Measurements from ENCODE around the gene ABCC5.
A peak's percentile ranks its signal among the peaks of the same experiment; 100 is the strongest.

ABCC5 gene

DNA sequence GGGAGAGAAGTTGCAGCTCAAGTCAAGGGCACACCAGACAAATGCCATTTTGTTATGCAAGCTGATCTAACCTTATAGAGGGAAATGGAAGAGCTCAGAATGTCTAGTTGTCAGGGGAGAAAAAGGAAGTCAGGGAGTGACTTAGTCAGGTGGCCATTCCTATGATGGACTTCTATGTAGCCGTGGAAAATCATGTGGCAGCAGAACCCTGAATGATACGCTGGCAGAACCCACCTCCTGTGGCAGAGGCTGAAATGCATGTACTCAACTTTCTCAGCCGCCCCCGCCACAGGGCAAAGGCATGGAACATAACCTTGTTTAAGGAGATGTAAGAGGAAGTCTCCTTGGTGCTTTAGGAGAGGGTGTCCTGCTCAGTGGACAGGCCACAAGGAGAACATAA is 95.3 kb downstream of the ABCC5 start:
- no peak for DNase-seq (ENCODE audit: low spot score)

DNA sequence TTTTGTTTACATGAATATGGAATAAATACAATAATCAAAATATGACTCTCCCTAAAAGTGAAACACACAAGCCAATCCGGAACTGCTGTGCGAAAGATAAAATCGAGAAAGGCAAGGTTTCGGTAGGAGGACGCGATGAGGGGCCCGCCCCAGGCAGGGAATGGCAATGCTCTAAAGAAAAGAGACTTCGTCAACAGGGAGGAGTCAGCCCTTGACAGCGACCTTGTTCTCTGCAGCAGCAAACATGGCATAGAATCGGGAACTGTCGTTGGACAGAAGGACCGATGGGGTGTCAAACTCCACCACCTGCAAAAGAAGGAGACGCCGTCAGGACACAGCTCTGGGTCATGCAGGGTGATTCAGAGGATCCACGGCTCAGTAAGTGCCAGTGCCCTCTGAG is 96.6 kb downstream of the ABCC5 start:
- DNase-seq (ENCODE audit: low spot score), result no peak

DNA sequence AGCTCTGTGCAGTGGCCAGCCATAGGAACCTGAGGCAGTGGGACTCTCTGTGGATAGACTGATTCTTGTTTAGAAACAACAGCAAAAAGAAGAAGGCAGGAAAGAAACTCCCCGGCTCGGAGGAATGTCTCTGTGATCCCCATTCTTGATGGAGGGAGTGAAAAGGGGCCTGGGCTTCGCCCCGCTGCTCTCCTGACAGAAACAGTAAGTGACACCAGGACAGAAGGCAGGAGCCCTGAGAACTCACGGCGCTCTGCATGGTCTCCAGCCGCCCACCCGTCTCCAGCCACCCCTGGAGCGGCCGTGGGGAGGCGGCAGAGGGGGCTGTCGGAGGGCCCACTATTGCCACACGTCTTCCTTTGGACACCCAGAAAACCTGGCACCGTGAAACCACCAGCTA is 97.3 kb downstream of the ABCC5 start:
- no peak for DNase-seq (ENCODE audit: low spot score)

GRCh38 chr3:183918178-183918577 is 99.5 kb downstream of the ABCC5 start:
- DNase-seq (ENCODE audit: low spot score), result no peak

DNA sequence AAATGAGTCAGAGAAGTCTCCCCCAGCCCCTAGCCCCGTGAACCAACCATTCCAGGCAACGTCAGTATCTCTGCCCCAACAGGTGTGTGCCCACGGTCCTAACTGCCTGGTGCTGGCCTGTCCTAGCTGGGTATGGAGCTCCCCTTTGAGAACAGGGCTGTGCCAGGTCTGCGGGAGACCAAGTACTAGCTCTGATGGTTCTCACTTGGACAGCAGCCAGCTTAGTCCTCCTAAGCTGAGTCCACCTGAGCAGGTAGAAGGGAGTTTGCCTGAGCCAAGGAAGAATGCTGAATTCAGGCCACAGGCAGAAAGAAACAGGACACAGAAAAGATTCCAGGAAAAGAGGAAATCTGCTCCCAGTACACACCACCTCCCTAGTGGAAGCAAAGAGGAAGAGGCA is 99.9 kb downstream of the ABCC5 start:
- DNase-seq (ENCODE audit: low spot score), result no peak

DNA sequence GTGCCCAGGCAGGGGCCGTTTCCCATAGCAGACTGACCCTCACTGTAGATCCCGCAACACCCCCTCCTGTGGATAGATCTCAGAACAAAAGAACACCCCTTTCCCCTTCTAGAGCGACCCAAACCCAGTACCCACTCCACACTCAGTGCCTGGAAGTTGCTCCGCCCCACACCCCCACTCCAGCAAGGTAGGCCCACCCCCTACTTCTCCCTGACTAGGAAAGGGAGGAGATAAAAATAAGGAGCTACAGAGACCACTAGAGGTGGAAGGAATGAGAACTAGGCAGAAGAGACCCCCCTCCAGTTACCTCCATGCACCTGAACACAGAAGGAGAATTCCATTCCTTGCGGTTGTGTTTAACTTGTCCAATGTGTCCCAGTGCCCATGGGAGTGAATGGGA is 102.8 kb downstream of the ABCC5 start:
- no peak for DNase-seq (ENCODE audit: low spot score)

- no peak for DNase-seq (ENCODE audit: low spot score)
Observed at GRCh38 chr3:183913580-183913920, 104.1 kb downstream of the ABCC5 start.

DNA sequence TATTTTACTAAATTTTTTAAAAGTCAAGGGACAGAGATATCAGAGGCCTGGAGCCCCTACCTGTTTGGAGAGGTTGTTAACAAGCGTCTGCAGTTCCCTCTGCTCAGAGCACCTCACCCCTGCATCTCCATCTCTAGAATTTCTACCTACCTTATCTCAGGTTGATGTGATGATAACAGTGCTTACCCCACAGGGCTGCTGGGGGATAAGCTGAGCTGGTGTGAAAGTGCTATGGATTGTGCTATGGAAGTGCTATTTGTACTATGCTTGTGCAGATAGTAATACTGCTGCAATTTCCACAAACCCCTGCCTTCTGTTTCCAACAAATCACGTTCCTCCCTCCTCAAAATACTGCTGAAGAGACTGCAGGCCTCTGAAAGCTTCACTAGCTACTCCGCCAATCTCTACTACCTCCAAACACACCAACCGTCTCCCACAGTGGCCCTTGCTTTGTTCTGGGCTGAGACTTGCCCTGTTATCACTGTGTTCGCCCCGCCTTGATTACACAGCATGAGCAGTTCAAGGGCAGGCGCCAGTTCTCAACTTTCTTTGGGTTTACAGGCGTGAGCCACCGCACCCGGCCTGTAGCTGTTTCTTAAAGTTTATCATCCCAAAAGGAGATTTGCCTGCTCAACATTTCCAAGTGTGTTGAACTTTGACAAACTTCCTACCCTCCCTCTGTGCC is 104.6 kb downstream of the ABCC5 start:
- peak; percentile 32 for DNase-seq (ENCODE audit: low spot score)

DNA sequence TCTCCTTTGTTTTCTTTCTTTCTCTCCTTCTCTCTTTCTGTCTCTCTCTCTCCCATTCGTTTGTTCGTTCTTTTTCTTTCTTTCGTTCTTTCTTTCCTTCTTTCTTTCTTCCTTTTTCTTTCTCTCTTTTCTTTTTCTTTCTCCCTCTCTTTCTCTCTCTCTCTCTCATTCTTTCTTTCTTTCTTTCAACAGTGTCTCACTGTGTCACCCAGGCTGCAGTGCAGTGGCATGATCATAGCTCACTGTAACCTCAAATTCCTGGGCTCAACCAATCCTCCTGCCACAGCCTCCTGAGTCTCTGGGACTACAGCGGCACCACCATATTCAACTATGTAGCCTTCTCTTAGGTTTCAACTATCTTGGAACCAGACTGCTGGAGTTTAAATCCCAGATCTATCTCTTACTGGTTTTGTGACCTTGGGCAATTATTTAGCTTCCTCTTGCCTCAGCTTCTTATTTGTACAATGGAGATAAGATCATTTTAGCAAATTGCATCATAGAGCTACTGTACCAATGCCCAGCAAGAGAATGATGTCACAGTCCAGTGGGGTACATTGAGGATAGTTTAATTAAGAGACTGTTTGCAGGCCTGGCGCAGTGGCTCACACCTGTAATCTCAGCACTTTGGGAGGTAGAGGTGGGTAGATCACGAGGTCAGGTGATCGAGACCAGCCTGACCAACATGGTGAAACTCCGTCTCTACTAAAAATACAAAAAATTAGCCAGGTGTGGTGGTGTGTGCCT is 105.7 kb downstream of the ABCC5 start:
- peak; percentile 53 for DNase-seq (ENCODE audit: low spot score)

DNA sequence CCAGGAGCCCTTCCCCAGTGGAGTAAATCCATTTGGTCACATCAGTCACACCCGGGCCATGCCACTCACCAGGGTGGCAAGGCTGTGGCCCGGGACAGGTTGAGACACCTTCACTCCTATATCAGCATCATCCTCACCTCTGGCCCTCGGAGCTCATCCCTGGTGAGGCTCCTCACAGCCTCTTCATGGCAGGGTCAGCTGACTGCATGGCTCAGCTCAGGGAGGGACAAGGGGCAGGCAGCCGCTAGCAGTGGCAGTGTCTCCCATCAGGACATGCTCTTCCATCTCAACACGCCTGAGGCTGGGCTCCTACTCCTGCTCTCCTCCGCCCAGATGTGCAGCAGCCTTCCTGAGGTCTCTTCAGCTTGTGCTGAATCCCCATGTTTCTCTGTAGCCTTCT is 106.6 kb downstream of the ABCC5 start:
- no peak for DNase-seq (ENCODE audit: low spot score)

GRCh38 chr3:183909030-183909600 is 108.6 kb downstream of the ABCC5 start:
- no peak for DNase-seq (ENCODE audit: low spot score)

GRCh38 chr3:183907911-183908331 is 109.8 kb downstream of the ABCC5 start:
- no peak for DNase-seq (ENCODE audit: low spot score)

DNA sequence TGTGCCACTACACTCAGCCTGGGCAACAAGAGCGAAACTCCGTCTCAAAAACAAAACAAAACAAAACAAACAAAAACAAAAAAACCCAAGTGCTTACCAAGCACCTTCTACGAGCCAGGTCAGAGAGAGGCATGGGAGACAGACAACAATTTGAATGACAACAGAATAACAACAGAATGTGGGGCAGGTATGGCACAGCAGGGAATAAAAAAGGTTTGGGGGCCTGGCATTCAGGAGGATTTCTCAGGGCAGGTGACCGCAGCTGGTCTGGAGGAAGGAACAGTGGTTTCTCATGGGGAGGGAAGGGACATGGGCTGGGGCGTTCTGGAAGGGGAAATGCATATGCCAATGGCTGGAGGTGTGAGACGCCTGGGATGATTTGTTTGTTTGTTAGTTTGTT is 110.5 kb downstream of the ABCC5 start:
- DNase-seq (ENCODE audit: low spot score), result no peak

DNA sequence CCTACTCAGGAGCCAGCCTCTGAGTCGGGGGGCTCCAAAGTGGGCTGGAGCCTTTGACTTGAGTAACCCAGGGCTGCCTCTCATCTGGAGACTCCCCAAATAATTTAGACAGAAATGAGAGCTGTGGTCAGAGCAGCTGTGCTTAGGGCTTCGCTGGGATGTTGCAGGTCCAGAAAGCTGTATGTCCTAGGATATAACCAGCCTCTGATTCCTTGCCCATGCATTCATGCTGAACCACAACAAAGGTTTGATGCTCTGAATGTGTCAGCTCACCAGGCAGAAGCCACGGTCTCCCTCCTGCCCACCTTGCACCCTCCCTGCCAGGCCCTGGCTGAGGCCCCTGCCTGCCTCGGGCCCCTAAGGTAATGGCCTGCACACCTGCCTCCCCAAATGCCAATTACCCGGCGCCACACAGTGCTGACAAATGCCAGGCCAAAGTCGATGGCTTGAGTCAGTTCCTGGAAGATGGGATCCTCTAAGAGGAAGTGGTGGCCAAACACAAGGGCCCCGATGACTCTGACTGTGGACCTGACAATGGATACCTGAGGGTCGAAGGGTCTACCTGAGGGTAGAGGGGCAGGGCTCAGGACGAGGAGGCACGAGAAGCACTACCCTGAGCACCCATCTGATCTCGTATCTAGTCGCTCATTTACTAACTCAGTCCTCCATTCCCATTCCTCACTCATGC is 111.3 kb downstream of the ABCC5 start:
- no peak for DNase-seq (ENCODE audit: low spot score)

DNA sequence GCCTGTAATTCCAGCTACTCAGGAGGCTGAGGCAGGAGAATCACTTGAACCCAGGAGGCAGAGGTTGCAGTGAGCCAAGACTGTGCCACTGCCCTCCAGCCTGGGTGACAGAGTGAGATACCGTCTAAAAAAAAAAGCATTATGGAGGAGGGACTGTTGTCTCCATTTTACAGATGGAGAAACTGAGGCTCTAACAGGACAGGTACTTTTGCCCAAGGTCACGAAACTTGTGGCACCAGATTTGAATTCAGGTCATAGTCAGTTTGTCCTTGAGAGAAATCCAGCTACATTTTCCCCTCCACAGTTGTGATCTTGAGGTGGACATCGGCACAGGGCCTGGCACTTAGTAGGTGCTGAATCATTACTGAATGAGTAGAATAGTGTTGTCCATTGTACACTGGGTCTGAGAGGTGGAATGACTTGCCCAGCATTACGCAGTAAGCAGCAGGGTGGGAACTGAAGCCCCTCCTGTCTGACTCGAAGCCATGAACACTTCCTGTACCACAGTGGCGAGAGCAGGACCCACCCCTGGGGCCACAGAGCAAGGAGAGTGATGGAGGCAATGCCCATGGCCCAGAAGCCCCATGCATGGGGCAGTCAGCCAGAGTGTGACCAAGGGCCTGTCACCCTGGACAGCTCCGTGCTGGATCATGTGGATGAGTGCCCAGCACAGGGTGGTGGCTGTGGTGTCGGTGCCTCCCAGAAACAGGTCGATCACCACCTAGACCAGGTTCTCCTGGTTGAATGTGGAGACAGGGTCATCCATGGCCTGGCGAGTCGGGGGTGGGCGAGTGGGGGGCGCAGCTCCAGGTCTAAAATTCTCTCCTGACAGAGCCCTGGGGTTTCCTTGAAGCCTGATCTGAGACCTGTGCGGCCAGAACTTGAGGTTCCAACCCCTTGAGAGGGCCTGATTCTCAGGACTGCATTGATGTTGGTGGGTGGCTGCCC is 112.6 kb downstream of the ABCC5 start:
- no peak for DNase-seq (ENCODE audit: low spot score)

DNA sequence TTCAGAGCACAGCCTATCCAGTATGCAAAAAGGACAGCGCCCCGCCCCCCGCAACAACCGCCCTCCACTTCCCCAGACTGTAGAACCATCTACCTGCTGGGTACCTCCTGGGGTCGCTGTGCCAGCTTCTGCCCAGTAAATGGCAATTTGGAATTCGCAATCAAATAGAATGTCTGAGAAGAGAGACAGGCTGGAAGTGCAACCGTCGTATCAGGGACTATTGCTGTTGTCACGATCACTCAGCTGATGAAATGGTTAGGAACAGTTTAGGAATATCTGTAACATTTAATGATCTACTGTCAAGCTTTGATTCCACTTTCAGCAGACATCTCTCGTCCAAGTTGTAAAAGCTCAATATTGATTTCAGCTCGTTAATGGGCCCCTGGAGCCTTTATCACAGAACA is 119.7 kb downstream of the ABCC5 start:
- DNase-seq (ENCODE audit: low spot score), result no peak

DNA sequence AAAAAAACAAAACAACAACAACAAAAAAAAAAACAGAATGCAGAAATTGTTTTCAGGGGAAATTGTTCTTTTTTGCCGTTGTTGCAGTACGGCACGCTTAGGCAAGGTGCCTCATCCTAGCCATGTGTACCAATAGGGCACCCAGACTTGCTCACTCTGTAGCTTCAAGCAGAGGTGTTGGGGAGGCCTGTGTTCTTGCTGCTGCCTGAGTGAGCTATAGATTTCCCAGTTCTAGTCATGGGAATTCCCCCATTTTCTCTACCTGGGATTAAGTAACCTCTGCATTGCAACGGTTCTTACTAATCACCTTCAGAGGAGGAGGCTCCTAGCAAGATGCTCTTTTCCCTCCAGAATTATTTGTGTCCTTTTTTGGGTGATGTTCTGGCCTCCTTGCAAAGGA is 120.1 kb downstream of the ABCC5 start:
- DNase-seq (ENCODE audit: low spot score), result no peak

DNA sequence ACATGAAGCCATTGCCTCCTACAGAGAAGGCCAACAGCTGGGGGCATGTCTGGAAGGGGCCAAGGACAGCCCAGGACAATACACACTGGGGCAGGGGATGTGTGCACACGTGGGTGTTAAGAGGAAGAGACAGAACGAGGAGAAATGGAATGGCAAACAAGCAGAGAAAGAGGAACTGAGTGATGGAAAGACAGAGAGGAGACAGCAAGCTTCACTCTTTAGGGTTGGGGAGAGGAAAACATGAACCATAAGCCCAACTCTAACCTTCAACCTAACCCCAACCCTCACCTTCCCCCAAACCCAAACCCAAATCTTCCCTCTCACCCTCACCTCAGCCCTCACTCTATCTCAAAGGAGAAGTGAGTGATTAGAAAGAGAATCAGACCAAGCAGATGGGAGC is 121.1 kb downstream of the ABCC5 start:
- DNase-seq (ENCODE audit: low spot score), result no peak

GRCh38 chr3:183896184-183896583 is 121.5 kb downstream of the ABCC5 start:
- DNase-seq (ENCODE audit: low spot score), result no peak

DNA sequence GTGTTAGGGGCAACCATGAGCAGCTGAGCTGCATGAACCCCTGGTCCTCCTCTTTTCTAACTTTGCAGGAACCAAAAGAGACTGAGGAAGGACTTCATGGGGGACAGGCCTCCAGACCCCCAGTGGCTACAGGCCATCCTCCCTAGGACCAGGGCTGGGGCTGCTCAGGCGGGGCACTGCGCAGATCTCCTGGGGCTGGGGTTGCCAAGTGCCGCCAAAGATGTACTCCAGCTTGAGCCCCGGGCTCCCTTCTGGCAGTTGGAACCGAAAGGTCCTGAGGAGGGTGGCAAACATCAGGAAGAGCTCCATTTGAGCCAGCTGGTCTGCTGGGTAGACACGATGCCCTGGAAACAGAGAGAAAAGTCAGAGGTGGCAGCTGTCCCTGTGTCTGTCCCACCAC is 121.9 kb downstream of the ABCC5 start:
- no peak for DNase-seq (ENCODE audit: low spot score)

DNA sequence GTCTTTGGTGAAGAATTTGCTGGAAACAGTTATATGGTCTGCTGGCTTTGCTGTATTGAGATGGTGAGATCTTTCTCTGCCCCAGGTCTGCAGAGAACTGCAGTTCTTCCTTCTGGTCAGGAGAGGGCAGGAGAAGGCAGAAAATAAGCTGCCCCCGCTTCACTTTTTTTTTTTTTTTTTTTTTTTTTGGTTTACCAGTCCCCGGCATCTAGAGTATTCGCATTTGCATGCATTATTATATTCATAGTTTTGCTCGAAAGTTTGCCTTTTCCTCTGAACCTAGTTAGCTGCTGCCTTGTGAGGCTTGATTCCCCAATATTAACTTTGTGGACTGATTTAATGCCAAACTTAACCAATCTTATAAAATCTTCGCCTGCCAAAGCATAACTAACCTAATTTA is 122.4 kb downstream of the ABCC5 start:
- peak; percentile 45 for DNase-seq (ENCODE audit: low spot score)
